Hindlimb muscle (tissue), 1 donor: ENCODE measurements around the gene YEATS4. TPM values are rescaled to one million over a fixed set of nuclear protein-coding genes. Genes with fewer than 3 reads are reported as not detected.
"Not testable (repeated sequence)": the region's sequence is repeated elsewhere in the genome, so short reads cannot be mapped to it uniquely, and the experiment has no call there.

Experiments used
- DNase-seq: peaks from one replicate; pipeline ENCODE4 v3.0.0-alpha.2; 2013
- polyA plus RNA-seq: library from polyadenylated mRNA; unstranded; fragments of 120-200 nt; gene quantifications from one replicate; pipeline ENCODE4 v1.2.1, GENCODE V29; 2013; ENCODE audit not compliant: insufficient read length

YEATS4 gene
- 12.4 TPM for polyA plus RNA-seq

DNA sequence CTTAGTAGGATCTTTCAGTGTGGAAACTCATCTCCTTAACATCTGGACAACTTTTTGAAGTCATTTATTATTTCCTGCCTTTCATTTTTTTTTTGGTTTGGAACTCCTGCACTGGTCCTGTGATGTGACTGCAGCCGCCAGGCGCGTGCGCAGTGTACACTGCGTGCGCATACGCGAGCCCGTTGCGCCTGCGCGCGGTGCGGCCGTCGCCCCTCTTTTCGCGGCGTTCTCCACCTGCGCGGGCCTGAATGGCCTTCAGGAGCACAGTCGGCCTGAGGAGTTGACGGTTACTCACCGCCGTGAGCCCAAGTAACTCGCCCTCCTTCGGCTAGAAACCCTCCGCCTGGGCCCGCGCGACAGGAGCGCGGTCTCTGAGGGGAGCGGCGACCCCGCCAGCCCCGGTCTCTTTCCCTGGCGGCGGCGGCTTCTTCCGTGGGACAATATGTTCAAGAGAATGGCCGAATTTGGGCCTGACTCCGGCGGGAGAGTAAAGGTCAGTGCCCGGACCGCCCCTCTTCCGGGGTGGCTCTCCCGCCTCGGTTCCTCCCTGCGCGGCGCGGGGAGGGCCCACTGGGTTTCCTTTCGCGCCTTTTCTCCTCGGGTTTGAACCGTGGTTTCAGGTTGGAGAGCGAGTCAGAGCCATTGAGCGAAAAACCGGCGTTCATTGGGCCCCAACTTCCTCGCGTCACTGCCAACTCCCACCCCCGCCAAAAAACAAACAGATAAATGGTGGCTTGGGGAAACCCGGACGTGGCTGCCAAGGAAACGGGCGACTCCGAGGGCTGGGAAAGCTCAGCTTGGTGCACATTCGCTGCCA lies at the start of gene YEATS4:
Gene YEATS4, plus strand, starts transcription at position 213 of the 817 bp plus-strand sequence. Its CDS starts 230 bp downstream, at position 443.
- peak; percentile 93 for DNase-seq

DNA sequence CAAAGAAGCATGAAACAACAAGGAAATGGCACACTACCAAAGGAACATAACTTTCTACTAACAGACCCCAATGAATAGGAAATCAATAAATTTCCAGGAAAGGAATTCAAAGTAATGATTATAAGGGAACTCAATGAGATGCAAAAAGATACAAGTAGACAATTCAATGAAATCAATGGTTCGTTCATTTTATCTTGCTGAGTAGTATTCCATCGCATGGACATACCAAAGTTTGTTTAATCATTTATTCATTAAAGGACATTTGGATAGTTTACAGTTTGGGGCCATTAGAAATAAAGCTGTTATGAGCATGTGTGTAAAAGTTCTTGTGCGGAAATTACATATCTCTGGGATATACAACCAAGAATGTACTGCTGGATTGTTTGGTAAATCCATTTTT lies 46.3 kb upstream of the YEATS4 start:
- no peak for DNase-seq

DNA sequence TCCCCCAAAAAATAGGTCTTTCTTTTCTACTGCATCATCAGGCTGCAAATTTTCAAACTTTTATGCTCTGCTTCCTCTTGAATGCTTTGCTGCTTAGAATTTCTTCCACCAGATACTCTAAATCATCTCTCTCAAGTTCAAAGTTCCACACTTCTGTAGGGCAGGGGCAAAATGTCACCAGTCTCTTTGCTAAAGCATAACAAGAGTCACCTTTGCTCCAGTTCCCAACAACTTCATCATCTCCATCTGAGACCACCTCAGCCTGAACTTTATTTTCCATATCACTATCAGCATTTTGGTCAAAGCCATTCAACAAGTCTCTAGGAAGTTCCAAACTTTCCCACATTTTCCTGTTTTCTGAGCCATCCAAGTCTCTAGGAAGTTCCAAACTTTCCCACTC lies 42.8 kb upstream of the YEATS4 start:
- not testable (repeated sequence) for DNase-seq

DNA sequence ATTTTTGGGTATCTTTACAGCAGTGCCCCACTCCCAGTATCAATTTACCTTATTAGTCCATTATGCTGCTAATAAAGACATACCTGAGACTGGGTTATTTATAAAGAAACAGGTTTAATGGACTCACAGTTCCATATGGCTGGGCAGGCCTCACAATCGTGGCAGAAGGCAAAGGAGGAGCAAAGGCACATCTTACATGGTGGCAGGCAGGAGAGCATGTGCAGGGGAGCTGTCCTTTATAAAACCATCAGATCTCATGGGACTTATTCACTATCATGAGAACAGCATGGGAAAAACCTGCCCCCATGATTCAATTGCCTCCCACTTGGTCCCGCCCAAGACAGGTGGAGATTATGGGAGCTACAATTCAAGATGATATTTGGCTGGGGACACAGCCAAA lies 42.3 kb upstream of the YEATS4 start:
- not testable (repeated sequence) for DNase-seq

DNA sequence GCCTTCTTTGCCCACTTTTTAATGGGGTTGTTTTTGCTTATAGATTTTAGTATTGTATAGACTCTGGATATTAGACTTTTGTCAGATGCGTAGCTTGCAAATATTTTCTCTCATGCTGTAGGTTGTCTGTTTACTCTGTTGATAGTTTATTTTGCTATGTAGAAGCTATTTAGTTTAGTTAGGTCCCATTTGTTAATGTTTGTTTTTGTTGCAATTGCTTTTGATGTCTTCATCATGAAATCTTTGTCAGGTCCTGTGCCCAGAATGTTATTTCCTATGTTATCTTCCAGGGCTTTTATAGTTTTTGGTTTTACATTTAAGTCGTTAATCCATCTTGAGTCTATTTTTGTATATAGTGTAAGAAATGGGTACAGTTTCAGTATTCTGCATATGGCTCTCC lies 41.3 kb upstream of the YEATS4 start:
- DNase-seq, result no peak

DNA sequence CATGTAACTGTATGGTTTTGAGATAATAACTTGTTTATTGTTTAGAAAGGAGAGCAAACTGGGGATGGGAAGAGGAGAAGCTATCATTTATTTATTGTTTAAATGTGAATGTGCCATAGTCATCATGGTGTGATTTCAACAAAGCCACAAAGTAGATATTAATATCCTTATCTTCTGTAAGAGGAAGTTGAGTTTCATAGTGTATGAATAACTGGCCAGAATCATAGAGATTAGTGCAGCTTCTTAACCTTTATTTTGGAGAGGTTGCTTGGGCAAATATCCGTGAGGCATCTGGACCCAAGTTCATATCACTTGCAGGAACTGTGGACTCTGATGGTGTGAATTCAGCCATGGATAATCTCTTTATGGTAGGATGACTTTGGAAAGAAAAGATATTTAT lies 38.2 kb upstream of the YEATS4 start:
- DNase-seq, result no peak

DNA sequence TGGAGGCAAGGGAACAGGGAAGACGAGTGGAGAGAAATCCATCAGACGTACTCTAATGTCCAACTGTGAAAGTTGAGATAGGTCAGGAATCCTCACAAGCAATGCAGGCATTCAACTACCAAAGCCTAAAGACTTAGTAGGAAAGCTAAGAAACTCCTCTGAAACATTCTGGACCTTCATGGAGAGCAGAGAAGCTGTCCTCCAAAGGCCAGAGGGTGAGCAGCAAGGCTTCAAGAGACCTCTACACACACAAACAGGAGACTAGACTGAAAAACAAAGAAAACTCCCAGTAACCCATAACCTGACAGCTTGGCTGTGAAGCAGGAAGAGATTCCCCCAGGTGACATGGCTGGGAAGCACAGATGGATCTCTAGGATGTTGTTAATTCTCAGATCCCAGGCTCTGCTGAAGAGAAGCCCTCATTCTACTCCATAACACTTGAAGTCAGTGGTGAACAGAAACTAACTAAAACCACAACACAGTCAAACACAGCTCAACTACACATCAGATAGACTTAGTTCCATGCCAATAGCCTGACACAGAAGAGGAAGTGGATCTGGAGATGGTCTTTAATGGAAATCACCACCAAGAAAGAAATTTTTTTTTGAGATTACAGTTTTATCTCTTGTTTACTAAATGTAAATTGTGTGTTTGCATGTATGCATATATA lies 34.6 kb upstream of the YEATS4 start:
- no peak for DNase-seq

DNA sequence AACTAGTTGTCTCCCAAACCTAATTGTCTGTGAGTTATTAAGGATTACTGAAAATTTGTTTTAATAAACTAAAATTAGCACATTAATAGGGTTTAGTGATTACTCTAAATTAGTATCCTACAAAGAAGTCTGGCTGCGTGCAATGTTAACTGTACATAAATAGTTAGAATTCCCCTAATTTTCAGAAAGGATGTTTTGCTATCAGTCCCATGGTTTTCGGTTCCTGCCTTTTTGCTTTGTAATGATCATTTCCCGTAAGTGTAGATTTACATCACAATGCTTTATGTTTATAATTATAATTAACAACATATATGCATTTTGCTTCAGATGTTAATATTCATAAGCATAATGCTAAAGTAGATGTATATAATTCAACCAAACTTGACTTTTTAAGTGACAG lies 31.1 kb upstream of the YEATS4 start:
- DNase-seq, result no peak

DNA sequence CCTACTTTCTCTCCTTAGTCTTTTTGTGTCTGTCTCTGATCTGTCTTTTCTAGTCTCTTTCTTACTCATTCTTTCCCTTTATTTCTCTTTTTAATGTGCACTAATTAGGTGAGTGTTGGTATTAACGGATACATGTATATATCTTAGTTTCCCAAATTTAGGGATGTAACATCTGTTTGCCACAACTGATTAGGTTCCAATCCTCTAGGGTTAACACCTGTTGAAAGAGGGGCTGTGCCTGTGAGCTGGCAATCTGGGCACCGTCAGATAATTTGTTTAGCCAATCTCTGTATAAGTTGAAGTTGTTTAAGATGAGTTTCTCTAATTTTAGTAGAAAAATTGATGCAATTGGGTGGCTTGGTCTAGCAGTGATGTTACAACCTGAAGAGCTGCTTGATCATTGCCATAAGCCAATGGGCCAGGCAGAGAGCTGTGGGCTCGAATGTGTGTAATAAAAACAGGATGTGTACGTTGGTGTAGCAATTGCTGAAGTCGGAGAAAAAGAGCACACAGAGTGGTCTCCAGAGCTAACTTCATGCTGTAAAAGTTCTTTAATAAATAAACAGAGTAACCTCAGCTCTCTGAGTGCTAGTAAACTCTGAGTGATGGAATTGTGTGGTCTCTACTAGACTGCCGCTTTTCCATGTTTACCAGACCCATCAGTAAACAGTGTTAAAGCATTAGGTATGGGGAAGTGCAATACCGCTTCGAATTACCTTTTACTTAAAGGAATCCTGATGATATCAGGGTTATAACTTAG lies 29.7 kb upstream of the YEATS4 start:
- no peak for DNase-seq

DNA sequence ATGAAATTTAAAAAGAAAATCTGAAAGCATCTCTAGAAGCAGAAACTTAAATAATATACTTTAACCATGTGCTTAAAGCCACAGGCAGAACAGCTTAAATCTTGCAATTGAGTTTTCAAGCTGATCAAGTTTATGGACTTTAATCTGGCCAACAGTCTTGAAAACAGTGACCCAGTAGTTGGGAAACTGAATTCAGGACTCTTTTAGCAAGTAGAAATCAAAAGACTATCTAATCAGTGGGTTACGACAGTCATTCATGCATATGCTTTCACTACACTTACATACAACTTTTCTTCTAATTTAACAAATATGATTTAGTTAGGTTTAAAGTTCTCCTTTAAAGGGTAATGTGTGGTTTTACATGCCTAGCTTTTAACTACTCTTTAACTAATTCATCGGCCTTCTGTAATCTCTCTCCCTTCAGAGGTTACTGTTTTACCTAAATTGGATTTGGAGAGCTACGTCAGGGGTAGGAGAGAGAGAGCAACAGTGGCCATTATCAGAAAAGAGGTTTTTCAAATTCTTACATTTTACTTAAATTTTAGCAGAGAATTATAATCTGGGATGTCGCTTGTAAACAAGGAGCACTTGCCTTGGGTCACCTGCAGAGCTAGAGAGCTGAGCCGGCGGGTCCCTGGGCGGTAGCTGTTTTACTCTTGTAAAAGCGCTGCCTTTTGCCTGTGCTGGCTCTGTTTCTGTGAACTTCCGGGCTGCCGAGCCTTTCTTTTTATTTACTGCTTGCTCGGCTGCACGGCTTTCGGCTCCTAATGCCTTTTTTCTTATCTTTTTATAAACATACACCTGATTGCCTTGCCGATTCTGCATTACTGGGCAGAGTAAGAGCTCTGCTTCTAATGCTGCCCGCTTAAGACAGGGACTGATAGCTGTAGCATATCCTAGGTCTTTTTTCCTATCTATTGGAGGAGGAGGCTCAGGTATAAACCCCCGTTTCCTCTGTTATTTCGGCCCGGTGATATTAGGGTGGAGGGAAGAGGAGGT lies 28.8 kb upstream of the YEATS4 start:
- no peak for DNase-seq

DNA sequence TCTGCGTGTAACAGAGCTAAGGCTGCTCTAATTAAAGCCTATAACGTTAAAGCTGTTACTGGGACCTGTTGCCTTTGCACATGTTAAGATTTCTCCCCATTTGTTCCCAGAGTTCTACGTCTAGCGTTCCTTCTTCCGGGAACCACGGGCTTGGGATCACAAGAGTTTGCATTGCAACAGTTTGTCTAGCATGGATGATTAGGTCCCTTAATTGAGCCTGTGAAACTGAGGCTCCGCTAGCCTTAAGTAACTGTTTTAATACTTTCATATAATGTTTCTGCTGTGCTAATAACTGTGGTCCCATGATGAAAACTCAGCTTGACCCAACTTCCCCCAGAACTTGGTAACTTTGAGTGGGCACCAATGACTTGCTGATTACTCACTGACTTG lies 28.0 kb upstream of the YEATS4 start:
- DNase-seq, result no peak

DNA sequence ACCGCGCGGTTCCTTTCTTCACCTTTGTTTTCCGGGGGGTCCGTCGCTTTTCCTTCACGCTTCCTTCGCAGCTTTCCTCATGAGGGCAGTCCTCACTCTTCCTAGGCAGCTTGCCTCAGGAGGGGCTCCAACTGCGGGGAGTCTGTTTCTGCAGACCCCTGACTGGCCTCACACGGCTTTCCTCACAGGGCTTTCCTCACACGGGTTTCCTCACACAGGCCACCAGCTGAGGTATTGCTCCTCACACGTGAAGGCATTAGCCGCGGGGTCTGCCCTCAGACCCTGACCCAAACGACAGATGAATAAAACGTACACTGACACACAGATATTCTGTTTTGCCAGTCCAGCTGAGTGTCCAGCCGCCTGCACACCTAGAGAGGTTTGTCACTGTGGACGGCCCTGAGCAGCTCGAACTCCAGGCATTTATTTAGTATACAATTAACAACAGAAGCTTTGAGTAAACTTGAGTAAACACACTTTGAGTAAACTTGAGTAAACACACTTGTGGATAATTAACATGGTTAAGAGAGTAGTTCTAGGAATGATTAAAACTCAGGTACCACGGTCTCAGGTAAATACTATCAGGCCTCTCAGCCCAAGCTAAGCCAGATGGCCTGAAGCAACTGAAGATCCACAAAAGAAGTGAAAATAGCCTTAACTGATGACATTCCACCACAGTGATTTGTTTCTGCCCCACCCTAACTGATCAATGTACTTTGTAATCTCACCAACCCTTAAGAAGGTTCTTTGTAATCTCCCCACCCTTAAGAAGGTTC lies 27.4 kb upstream of the YEATS4 start:
- DNase-seq, result no peak

DNA sequence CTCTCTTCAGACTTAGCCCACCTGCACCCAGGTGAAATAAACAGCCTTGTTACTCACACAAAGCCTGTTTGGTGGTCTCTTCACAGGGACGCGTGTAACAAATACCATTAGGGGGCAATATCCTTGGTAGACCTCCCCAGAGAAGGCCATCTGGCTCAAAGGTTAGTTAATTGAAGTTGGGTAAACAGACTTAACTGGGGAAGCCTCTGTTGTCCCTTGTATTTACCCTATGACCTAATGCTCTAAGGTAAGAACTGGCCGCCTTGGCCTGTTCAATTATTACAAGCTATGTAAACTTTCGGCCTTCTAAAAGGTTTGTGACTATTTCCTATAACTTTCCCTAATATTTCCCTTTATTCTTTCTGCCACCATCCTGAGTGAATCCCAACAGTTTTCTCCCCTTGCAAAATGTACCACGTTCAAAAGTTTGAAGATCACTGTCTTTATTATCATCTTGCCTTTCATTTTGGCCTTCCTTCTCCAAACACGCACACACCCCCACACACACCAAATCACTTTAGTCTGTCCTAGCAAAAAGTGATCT lies 26.7 kb upstream of the YEATS4 start:
- no peak for DNase-seq

DNA sequence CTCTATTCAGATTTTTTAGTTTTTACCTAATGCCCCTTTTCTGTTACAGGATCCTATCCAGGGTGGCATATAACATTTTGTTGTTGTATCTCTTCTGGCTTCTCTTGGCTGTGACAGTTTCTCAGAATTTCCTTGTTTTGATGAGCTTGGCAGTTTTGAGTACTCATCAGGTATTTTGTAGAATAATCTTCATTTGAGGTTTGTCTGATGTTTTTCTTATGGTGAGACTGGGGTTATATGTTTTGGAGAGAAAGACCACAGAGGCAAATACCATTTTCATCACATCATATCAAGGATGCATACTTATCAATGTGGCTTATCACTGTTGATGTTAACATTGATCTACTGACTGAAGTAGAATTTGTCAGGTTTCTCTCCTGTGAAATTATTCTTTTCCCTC lies 25.4 kb upstream of the YEATS4 start:
- DNase-seq, result no peak

DNA sequence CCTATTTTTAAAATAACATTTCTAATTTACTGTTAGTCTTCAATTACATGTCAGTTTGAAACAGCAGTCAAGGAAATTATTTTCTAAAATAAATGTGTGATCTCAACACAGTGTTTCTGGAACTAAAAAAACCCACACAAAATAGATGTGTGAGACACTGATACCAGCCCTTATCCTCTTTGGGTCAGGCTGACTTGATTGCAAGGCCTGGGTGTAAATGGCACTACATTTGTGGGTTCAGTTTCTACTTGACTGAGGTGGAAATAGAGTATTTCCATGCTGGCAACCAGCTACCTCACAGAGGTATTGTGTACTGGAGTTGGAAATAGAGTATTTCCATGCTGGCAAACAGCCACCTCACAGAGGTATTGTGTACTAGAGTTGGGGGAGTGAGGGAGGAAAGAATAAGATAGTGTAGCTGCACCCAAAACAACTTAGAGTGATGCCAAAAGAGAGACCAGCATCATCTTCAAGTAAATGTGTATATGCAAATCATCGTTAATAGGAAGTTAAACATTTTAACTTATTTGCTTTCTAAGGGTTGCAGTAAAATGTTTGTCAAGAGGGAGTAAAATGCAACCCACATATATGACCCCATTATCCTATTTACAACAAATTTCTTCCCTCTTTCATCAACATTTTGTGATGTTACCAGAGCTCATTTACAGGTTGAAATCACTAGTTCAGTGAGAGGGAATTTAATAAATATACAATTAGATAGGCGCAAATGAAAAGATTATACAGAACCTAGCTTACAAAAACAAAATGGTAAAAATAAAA lies 22.0 kb upstream of the YEATS4 start:
- DNase-seq, result no peak

DNA sequence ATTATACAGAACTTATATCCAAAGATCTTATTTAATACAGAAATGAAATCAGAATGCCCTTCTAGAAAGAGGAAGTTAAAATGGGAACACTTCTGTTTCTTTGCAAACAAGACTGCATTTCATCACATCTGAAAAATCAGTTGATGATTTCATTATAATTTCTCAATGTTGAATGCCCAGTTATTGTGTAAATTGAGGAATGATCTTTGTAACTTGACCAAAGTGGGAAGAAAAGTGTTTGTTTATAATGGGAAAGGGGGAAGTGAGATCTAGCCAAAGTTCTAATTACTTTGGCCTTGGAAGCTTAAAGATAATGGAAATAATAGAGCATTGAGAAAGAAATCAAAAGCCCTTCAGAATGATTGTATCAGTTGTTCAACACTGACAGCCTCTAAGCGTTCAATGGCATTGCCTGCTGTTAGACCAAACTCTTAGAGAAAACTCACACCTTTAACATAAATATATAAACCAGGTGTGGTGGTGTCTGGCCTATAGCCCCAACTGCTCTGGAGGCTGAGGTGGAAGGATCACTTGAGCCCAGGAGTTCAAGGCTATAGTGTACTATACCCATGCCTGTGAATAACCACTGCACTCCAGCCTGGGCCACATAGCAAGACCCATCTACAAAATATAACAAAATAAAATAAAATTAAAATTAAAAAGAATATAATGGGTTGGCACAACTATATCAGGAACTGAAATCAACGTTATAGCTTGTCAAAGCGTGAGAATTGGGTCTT lies 21.3 kb upstream of the YEATS4 start:
- DNase-seq, result no peak

DNA sequence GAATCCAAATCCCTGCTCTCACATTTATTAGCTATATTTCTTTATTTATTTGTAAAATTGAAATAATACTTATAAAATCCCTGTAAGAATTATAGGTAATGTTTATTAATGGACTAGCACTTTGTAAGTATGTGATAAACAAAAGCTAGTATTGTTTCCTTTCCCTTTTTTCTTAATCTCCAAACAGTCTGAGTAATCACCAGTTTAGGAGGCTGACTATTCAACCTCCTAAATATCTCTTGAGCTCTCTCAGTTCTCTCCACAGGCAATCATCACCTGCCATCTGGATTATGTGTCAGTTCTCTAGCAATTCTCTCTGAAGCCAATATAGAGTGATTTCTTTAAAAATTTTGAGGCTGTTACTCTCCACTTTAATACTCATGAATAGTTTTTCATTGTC lies 20.6 kb upstream of the YEATS4 start:
- no peak for DNase-seq

DNA sequence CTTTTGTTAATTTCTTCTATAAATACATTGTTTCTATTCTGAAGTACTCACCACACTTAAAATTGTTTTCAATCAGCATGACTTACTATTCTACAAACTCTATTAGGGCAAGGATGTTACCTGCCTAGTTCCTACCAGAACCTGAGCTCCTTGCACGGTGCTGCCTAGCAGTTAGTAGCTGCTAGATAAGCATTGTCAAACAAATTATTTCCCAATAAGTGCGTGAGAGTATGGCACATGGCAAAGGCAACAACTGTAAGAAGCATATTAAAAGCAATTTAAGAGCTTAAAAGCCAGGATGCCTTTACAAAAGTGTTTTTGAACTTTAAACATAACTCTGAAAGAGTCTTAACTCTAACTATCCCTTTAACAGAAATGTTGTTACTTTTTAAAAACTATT lies 19.5 kb upstream of the YEATS4 start:
- DNase-seq, result no peak

DNA sequence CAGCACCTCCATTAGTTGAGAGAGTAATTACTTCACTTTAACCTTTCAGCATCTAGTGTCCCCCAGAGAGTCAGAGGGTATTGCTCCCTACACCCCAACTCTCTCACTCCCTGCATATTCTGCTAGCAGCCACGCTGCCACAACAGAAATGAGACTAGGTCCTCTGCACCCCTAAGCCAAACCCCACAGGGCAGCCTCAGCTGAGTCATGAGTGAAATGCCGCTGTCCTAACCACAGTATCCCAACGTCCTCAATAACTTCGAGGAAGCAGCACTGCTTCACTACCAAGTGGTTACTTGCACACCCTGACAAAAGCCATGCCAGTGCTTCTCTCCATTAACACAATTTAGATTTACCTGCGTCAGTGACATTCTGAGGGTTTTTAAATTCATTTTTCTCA lies 18.2 kb upstream of the YEATS4 start:
- DNase-seq, result no peak
